Stimulated activated CD8-positive, alpha-beta memory T cell treated with anti-CD3 and anti-CD28 coated beads, Interleukin-7, amount 100 ng/mL, for 1 hour (primary cell): ENCODE results near the gene ELMO1.
A peak's percentile ranks its signal among the peaks of the same experiment; 100 is the strongest.

Source experiments
- DNase-seq, 2 donors: peaks; one replicate each; pipeline ENCODE4 v3.0.0-alpha.2; 2020; ENCODE audit warnings: low read depth in 2 of 2

Gene ELMO1

DNA sequence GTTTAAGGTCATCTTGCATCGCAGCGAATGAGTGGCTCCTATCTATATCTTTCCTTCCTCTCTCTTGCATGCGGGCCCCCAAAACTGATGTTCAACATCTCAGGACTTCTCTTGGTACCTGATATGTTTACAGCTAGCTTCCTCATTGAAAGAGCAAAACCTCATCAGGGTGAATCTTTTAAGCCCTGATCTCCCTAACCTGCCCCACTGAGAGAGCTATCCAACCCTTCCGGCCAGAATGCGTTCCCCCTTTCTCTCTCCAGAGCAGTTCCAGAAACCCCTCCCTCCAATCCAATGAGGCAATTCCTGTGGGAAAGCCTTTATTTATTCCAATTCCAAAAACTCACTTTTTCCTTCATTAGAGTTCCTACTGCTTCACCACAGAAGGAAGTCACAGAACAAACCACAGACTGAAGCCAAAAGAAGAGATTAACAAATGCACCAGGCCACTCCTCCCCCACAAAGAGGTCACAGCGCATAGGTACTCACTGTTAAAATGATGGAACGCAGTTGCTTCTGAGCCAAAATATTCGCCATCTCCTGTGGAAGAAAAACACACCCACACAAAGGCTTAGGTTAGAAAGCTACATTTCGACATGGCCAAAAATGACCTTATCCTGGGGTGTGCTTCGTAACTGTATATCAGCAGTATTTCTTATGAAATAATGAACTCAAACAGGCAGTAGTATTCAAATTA lies 232.4 kb downstream of the ELMO1 start:
- no peak for DNase-seq

DNA sequence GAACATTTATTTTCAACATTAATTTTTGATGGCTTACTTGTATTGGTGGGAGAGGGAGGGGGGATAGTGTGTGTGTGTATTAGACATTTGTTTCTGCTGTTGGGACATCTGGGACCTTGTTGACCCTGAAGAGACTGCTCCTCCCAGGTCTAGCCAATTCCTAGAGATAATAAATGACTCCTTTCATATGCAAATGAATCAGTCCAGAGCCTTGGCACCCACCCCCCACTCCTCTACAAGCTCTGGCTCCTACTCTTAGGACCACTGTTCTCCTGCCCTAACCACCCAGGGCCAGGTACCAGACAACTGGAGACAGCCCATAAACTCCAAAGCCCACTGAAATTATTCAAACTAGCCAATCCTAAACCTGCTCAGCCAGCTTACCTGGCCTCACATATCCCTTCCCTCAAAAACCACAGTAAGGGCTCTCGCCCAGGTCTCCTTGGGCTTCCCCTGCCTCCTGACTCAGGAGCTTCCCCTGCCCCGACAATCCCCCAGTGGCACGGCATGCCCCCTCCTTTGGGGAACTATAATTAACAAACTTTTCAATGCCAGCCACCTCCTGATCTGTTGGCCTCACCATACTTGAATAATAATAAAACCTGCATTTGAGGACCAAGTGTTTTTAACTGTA lies 233.3 kb downstream of the ELMO1 start:
- no peak for DNase-seq

DNA sequence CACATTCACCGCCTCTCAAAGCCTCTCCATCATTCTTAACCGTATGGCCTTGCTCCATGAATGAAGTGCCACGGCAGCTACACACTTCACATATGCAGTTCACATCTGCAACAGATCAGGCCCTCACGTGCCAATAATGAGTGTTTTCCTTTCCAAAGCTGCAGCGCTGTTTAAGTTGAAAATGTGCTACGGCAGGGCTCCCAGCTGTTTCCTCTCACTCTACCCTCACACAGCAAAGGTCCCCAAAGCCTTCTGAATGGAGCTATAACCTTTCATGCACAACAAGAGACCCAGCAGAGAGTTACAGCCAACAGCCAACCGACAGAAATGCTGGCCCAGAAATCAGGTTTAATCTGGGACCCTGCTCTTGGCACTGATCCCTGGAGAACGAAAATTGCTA lies 236.1 kb downstream of the ELMO1 start:
- no peak for DNase-seq

DNA sequence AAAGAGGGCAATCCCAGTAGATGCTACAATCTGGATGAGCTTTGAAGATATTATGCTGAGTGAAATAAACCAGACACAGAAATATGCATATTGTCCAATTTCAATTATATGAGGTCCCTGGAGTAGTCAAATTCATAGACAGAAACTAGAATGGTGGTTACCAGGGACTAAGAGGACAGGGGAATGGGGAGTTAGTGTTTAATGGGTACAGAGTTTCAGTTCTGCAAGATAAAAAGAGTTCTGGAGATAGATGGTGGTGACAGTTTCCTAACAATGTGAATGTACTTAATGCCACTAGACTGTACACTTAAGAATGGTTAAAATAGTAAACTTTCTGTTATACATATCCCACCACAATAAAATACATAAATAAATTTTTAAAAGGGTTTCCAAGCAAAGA lies 236.6 kb downstream of the ELMO1 start:
- no peak for DNase-seq

DNA sequence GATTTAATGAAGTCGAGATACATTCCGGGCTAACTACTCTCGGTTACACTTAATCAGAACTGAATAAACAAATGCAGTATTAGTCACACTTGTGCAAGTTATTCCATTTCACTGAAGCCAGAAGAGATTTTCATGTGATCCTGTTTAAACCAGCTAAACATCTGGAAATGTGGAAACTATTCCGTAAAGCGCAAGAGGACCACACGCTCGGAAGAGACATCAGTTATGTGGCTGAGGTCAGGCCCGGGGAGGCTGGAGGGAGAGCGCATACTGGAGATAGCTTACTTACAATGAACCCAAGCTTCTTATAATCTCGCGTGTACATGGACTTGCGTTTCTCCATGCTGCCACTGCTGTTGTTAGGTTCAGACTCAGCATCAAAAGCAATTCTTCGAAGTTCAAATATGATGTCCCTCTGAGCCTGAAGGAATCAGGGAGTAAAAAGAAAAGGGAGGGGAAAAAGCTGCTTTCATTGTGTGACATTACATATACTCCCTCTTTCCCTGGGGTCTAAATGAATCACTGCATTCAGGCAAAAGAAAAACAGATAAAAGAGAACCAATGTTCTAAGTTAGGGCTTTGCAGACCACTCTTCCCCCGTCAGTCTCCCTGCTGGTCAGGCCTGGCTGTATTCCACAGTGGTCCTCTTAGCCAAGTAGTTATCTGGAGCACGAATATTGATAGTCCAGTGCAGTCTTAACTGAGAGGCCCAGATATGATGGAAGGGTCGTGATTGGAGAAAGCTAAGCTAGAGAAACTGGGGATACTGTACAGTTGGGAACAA lies 237.4 kb downstream of the ELMO1 start:
- no peak for DNase-seq

DNA sequence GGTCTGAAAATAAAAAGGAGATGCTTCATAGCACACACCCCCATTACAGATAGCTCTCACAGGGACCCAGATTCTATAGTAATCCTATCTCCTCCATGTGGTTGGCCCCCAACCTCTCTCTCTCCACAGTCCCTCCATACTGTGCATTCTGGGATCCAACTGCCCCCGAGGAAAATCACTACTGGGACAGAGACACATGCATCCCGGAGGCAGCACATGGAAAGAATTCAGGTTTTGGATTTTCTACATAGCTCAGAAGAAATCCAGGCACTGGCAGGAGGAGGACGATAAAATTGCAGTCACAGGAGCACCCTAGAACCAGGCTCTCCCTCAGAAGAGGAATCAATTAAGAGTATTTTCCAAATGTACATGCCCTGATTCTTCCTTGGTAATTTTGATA lies 239.5 kb downstream of the ELMO1 start:
- DNase-seq = no peak

DNA sequence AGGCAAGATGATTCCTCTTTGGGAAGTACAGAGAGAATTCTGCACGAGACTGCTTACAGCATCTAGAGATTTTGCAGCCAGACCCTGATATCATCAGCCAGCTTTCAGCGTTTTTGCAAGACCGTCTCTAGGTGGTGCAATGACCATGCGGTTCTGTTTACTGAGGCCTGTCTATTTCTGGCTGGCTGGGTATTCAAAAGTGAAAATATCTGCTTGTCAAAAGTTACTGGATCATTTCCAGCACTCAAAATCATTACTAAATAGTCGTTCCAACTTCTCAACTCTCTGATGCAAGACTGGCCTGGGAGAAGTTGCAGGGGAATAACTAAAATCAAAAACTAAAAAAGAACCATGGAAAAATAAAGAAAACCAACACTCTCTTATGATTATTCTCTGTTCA lies 240.1 kb downstream of the ELMO1 start:
- no peak for DNase-seq

DNA sequence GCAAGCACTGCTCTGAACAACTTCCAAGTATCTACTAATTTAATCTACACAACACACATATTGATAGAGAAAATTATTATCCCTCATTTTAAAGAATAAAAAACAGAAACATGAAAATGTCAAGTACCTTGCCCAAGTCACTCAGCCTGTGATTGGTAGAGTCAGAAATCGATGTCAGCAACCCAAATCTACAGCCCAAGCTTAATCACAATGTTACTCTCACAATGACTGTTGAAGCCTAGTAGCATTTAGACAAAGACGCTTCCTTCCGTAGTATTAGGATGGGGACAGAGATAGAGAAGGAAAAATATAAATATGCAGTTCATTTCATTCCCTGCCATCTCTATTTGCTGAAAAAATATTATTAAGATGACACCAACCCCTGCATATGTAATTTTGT lies 242.5 kb downstream of the ELMO1 start:
- no peak for DNase-seq

DNA sequence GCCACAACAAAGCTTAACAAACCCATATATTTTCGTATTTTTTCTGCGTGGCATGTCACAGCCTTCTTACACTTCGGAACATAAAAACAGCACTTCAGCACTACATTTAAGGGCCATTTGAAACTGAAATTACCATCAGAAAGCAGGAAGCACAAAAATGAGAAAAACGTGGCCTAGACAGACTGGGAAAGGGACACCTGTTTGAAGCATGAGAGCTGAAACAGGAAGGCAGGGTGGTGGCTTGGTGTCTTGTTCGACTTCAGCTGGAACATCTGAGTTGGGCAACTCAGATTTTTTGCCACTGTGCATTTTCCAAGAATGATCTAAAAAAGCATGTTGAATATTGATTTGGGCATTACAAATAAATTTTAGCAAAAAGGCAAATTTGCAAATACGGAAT lies 243.2 kb downstream of the ELMO1 start:
- no peak for DNase-seq

DNA sequence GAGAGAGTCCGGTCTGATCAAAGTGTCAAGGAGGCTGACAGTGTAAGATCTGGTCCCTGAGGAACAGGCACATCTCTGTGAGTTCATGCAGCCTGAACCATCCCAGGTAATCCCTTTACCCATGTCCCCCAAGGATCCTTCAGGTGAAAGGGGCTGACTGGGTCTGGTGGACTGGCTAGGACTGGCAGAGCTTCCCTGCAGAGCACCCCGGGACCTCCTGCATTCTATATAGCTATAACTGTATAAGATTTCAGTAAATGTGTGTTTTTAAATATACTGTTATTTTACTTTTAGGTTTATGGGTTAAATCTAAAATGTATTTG lies 246.8 kb downstream of the ELMO1 start:
- no peak for DNase-seq

DNA sequence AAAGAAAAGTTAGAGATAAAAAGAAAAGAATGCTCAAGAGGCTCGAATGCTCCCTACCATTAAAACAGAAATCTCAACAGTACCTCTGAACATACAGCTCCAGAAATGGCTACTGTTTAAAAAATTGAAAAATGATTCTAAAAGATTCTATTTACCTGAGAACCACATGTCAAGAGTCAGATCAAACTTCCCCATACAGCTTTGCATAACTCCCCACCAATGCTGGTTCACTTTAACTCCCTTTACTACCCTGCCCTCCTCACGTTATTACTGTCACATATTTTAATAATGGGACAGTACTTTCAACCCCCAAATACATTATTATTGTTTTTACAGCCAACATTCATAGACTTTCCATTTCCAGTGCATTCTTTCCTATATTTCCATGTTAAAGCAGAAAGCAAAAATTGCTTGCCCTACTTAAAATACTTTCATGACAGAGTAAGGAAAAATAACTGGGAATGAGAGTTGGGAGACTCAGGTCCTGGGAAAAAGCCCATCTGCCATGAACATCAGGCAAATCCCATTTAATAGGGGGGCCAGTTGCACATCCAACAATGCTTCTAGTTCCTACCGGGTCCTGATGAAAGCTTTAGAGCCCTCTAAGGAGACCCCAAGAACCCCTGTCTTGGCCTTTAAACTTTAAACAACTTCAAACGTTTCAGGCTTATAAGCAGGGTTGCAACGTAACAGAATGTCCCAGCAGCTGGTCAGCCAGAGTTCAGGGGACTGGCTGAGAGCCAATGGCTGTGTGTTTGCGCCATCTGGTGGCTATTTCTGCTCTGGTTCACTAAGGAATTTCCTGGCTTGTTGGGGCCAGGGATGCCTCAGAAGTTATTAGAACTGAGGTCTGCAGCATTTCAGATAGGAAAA lies 247.4 kb downstream of the ELMO1 start:
- DNase-seq = peak in 1 of 2 donors; percentile 15

DNA sequence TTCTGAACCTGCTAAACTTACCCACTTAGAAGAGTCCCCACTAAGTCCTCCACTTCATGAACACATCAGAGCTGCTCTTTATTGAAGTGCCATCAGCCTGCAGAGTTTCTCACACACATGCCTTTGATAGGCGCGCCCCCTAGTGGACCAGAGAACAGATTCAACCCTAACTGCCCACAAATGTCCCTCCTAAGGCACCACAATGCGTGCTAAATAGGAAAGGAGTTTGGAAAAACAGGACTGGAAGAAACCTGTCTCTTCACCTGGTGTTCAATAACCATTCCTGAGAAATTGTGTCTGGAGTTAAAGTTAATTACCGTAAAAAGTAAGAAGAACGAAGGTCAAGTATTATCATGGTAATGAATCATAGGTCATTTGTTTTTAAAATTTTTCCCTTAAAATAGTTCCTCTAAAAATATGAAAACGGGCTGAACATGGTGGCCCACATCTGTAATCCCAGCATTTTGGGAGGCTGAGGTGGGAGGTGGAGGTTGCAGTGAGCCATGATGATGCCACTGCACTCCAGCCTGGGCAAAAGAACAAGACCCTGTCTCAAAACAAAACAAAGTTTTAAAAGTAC lies 249.7 kb downstream of the ELMO1 start:
- DNase-seq = peak; percentile 30 to 58

DNA sequence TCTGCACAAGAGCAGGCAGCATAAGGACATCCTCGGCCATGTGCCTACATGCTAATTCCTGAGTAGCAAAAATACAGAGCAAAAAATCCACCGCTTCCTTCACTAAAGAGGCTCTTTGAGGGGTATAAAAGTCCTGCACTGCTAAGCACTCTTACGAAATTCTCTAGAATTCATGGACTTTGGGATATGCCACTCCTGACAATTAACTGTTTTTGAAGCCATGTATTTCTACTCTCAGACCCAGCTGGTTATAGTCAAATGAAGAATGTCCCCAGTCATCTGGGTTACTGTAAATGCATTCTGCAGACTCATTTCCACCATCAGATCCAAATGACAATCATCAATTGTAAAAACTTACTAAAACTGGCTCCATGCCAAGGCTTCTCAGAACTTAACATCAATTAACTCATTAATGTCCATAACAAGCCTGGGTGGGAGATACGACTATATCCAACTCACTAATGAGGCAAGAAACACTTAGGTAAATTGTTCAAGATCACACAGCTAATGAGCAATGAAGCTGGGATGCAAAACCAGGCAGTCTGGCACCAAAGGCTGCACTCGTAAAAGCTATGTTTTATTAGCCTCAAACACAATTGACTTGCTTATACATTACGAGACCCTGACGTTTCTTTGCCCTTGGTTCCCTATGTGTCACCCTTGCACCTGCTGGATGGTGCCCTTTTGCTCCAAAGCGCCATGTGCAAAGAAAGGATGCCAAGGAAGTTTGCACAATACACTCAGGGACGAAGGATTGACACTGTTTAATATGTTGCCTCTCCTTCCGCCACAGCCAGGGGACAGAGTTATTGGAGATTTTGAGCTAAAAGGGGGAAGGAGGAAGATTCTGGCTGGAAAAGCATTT lies 250.4 kb downstream of the ELMO1 start:
- DNase-seq = no peak

DNA sequence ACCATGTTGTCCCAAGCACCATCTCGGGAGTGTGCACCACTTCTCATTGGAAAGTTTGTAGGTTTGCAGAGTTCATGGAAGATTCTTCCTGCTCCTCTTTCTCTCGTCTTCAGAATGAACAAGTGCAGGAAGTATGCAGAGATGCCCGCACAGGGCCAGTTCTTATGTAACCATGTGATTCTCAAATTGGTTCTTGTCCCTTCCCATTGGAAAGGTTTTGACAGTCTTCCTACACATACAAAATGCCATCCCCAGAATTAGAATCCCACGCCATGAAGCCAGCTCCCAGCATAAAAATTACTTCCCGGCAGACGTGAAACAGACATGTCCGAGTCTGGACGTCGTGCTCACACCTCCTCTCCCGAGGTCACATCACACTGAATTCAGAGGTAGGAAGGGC lies 251.6 kb downstream of the ELMO1 start:
- DNase-seq = no peak

DNA sequence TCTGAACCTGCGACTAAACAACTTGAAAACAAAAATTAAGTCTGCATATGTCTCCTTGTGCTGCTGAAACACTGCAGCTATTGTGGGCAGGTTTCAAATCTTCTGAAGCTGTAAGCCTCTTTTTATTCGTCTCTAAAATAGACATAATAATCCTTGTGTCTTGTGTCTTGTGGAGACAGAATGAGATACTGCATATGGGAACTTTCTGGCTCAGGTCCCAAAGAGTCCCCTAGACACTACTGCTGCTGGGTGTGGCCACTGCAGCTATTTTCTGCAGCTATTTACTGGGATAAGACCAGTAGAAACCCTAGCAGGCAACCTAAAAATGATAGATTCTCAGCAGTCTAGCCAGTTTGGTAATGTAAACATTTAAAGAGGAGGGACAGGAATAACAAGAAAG lies 252.0 kb downstream of the ELMO1 start:
- no peak for DNase-seq

DNA sequence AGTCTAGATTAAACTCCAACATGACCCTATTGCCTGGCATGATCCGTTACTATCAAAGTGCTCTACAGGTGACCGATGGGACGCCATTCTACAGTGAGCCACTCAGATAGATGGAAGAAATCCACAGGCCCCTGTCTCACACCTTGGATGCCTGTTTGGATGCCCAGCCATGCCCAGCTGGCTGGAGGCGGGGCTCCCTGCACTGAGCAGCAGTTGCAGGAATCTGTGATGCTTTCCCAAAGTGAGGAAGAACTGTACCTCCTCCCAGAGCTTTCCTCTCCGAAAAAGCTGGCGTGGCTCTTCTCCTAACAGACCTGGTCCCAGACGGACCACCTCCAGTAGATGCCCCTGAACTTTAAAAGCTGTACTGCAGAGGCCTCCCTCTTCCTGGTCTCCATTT lies 253.3 kb downstream of the ELMO1 start:
- DNase-seq = no peak

DNA sequence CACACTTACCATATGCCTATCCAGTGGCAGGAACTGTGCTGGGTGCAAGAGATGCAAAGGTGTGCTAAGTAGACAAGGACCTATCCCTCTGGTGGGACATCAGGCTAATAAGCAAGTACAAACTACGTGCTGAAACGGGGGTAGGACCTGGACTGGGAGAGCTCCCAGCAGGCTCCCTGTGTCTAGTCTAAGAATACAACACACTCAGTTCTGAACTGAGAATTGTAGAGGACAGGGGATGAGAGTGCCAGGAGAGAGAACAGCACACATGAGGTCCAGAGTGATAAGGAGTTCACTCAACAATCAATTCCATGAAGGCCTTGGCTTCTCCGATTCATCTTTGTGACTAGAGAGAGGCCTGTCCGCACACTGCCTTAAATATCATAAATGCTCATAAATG lies 253.7 kb downstream of the ELMO1 start:
- no peak for DNase-seq

DNA sequence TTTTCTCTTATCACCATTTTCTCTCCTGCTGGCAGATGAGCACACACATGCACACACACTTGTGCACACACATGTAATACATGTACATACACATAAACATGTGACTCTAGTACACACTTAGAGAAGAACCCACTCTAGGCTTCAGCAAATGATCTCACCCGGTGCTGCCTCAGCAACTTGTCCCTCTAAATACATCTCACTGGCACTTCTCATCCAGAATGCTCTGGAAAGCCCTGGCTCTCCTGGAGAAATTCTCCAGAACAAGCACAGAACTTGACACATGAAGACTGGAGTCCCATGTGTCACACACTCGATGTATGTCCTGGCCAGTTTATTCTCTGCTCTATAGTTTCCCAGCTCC lies 254.9 kb downstream of the ELMO1 start:
- no peak for DNase-seq

DNA sequence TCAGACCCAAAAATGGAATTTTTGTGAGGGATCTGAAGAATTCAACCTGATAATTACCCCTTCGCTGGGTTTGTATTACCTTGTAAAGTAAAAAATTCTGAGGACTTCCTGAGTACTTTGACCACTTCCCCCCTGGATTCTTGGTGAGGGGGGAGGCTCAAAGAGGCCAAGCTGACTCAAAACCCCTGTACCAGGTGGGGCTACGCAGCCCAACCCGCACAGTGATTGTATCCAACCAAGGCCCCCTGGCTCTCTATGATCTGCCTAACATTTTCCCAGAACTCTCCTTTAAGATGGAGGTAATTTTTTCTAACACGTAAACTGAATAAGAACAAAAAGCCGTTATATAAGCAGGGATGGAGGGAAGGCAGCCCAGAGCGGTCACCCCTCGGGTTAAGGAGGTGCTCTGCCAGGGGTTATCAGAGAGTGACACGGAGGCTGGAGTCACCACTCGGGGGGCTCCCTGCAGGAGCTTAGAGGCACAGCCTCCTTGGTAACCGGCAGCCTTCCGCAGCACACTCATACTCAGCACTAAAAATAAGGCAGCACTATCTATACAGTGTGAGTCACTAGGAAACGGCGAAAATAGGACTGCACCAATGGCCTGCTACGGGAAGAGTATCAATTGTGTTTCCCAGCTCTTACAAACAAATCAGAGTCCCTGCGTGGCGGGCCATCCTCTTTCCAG lies 255.4 kb downstream of the ELMO1 start:
- DNase-seq = no peak

DNA sequence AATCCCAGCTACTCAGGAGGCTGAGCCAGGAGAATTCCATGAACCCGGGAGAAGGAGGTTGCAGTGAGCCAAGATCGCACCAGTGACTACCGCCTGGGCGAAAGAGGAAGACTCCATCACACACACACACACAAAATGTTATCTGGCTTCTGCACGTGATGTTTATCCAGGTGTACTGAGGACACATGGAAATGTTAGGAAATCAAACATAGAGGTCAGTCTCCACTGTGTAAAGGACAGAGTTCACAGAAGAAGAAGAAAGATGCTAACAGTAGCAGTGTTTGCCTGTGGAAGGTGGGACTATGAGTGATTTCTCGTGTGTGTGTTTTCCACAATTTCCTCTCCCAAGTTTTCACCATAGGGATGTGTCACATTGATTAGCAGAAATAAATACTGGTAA lies 256.9 kb downstream of the ELMO1 start:
- no peak for DNase-seq
